ENCODE results near the gene ECE1.

Gene ECE1

DNA sequence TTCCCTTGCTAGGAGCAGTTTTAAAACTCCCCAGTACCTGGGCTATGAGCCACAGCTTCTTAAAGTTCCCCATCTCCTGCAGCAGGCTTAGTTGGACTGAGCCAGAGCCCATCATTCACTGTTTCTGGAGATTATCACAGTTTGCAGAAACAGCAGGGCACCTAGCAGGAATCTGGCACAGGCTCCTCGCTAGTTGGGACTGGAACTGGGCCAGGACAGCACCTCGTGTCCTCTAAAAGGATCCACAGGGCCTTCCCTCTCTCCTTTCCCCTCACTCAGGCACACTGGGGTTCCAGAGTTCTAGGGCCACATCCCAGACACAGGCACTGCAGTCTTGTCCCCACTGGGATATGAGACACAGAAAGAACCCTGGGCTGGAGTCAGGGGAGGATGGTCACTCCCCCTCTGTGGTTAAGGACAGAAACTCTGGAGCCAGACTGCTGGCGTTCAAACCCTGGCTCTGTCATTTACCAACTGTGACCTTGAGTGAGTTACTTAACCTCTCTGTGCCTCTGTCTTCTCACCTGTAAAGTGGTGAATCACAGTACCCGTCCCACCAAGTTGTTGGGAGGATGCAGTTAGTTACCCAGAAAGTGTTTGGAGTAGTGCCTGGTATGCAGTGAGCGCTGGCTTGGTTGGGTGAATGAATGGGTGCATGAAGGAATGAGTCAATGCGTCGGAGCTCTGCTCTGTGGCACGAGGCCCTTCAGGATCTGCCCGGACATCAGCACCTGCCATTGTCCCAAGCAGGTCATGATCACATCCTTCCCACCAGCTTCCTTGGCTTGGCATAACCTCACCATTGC lies 18.8 kb upstream of the ECE1 start:
- H3K36me3 ChIP-seq (ENCODE audit: insufficient read depth, low read length), result no peaks in the 10 kb centered on the region
- no peaks in the 10 kb centered on the region for H3K9me2 ChIP-seq (replicated peaks; ENCODE audit: low read depth, low read length)
- H3K9me3 ChIP-seq (ENCODE audit: insufficient read depth, low read depth, low read length), result no peaks in the 10 kb centered on the region
- no peak overlapping the region for H3K4me2 ChIP-seq (ENCODE audit: low read depth, low read length, poor library complexity, severe bottlenecking)
- H3K27me3 ChIP-seq (ENCODE audit: insufficient read depth, low read length, poor library complexity, severe bottlenecking), result no peaks in the 10 kb centered on the region
- H2AFZ ChIP-seq (ENCODE audit: low read length), result no peak overlapping the region
- no peak for TF ChIP-seq CTCF (conservative IDR thresholded peaks at IDR 0.05; ENCODE audit: low read length)
- TF ChIP-seq EZH2phosphoT487 (IDR thresholded peaks at IDR 0.05; ENCODE audit: borderline replicate concordance), result no peak
- H3F3A ChIP-seq (ENCODE audit: low read depth), result no peaks in the 10 kb centered on the region
- no peak overlapping the region for H3K9ac ChIP-seq (ENCODE audit: low read depth, low read length, poor library complexity, severe bottlenecking)
- H3K79me2 ChIP-seq (ENCODE audit: insufficient read depth, low read length), result no peaks in the 10 kb centered on the region
- no peaks in the 10 kb centered on the region for H4K20me1 ChIP-seq (ENCODE audit: insufficient read depth, low read length, poor library complexity, severe bottlenecking)
- peaks cover 15% of the 10 kb centered on the region for H3K4me1 ChIP-seq (ENCODE audit: insufficient read depth, low read length, poor library complexity, severe bottlenecking)
- no peak overlapping the region for H3K4me3 ChIP-seq (ENCODE audit: low read length, poor library complexity, severe bottlenecking)

GRCh38 chr1:21308330-21308729 lies 18.1 kb upstream of the ECE1 start:
- TF ChIP-seq CTCF (conservative IDR thresholded peaks at IDR 0.05; ENCODE audit: low read length) (no peak), EZH2phosphoT487 (IDR thresholded peaks at IDR 0.05; ENCODE audit: borderline replicate concordance) (no peak)
- no peaks in the 10 kb centered on the region for H3K36me3 ChIP-seq (ENCODE audit: insufficient read depth, low read length)
- no peaks in the 10 kb centered on the region for H4K20me1 ChIP-seq (ENCODE audit: insufficient read depth, low read length, poor library complexity, severe bottlenecking)
- H3K9me2 ChIP-seq (replicated peaks; ENCODE audit: low read depth, low read length), result no peaks in the 10 kb centered on the region
- no peaks in the 10 kb centered on the region for H3K9me3 ChIP-seq (ENCODE audit: insufficient read depth, low read depth, low read length)
- no peaks in the 10 kb centered on the region for H3K79me2 ChIP-seq (ENCODE audit: insufficient read depth, low read length)
- no peak overlapping the region for H3K9ac ChIP-seq (ENCODE audit: low read depth, low read length, poor library complexity, severe bottlenecking)
- peaks cover 15% of the 10 kb centered on the region for H3K4me1 ChIP-seq (ENCODE audit: insufficient read depth, low read length, poor library complexity, severe bottlenecking)
- no peaks in the 10 kb centered on the region for H3F3A ChIP-seq (ENCODE audit: low read depth)
- no peaks in the 10 kb centered on the region for H3K27me3 ChIP-seq (ENCODE audit: insufficient read depth, low read length, poor library complexity, severe bottlenecking)
- H3K4me3 ChIP-seq (ENCODE audit: low read length, poor library complexity, severe bottlenecking), result no peak overlapping the region
- no peak overlapping the region for H2AFZ ChIP-seq (ENCODE audit: low read length)
- no peak overlapping the region for H3K4me2 ChIP-seq (ENCODE audit: low read depth, low read length, poor library complexity, severe bottlenecking)

DNA sequence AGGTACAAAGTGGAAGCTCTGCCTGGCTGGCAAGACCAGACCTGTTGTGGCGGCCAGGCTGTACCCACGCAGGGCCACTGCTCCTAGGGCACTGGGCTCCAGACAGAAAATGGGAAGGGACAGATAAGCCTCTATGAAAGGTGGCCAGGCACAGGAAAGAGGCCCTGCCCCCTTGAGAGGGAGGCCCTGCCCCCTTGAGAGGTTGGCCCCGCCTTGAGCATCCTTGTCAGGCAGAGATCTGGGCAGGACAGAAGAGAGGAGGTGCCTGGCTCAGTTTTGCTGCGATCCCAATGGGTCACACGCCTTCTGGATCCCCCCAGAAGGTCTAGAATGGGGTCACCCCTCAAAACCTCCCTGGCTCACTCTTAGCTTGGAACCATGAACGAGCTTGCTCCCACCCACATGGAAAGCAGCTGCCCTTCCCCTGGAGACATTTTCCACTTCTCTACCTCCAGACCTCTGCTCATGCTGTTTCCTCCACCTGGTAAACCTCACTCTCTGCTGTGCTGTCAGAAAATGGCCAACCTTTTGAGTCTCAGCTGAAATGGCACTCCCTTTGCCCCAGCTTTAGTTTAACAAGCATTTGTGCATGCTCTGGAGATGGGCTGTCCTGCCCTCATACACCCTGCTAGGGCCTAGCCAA lies 17.5 kb upstream of the ECE1 start:
- Histone ChIP-seq H3K4me3 (ENCODE audit: low read length, poor library complexity, severe bottlenecking) (no peak overlapping the region), H2AFZ (ENCODE audit: low read length) (no peak overlapping the region), H3K79me2 (ENCODE audit: insufficient read depth, low read length) (no peaks in the 10 kb centered on the region), H3K9me2 (replicated peaks; ENCODE audit: low read depth, low read length) (no peaks in the 10 kb centered on the region), H3K4me2 (ENCODE audit: low read depth, low read length, poor library complexity, severe bottlenecking) (no peak overlapping the region), H3K9me3 (ENCODE audit: insufficient read depth, low read depth, low read length) (no peaks in the 10 kb centered on the region), H3K36me3 (ENCODE audit: insufficient read depth, low read length) (no peaks in the 10 kb centered on the region), H3F3A (ENCODE audit: low read depth) (no peaks in the 10 kb centered on the region), H3K4me1 (ENCODE audit: insufficient read depth, low read length, poor library complexity, severe bottlenecking) (peaks cover 15% of the 10 kb centered on the region), H3K9ac (ENCODE audit: low read depth, low read length, poor library complexity, severe bottlenecking) (no peak overlapping the region), H3K27me3 (ENCODE audit: insufficient read depth, low read length, poor library complexity, severe bottlenecking) (no peaks in the 10 kb centered on the region), H4K20me1 (ENCODE audit: insufficient read depth, low read length, poor library complexity, severe bottlenecking) (no peaks in the 10 kb centered on the region)
- TF ChIP-seq CTCF (conservative IDR thresholded peaks at IDR 0.05; ENCODE audit: low read length) (no peak), EZH2phosphoT487 (IDR thresholded peaks at IDR 0.05; ENCODE audit: borderline replicate concordance) (no peak)
